Astrocyte (in vitro differentiated cells and primary cell): Measurements from ENCODE around the gene AJAP1. TPM values are rescaled to one million over a fixed set of nuclear protein-coding genes. Genes with fewer than 3 reads are reported as not detected.

Source experiments
- DNase-seq: peaks from one replicate; pipeline ENCODE4 v3.0.0-alpha.2; 2010; ENCODE audit warnings: low read depth
- FAIRE-seq: peaks from 2 replicates; lab custom pipeline; 2011; peaks lifted over from hg19 to GRCh38; lab: Jason Lieb, UNC
- H2AFZ ChIP-seq: 2 replicates; pipeline ENCODE4 v1.6.0; 2012; ENCODE audit warnings: low read depth, low read length, inconsistent platforms
- H3K27ac ChIP-seq: 2 replicates; pipeline ENCODE4 v1.5.1; 2011; ENCODE audit warnings: low read depth, low read length, inconsistent platforms
- H3K27me3 ChIP-seq: 2 replicates; pipeline ENCODE4 v1.6.0; 2011; ENCODE audit warnings: low read length, inconsistent platforms; ENCODE audit not compliant: insufficient read depth
- H3K36me3 ChIP-seq: 2 replicates; pipeline ENCODE4 v1.5.1; 2011; ENCODE audit warnings: low read length, inconsistent platforms; ENCODE audit not compliant: insufficient read depth
- H3K4me1 ChIP-seq: 2 replicates; pipeline ENCODE4 v1.5.1; 2011; ENCODE audit warnings: low read length, inconsistent platforms; ENCODE audit not compliant: insufficient read depth
- H3K4me2 ChIP-seq: 2 replicates; pipeline ENCODE4 v1.6.0; 2012; ENCODE audit warnings: low read length, inconsistent platforms
- H3K4me3 ChIP-seq: 2 replicates; pipeline ENCODE4 v1.5.1; 2011; ENCODE audit warnings: low read depth, mild to moderate bottlenecking, low read length, inconsistent platforms; ENCODE audit not compliant: insufficient read depth
- H3K79me2 ChIP-seq: 2 replicates; pipeline ENCODE4 v1.6.0; 2012; ENCODE audit warnings: mild to moderate bottlenecking, low read length, inconsistent platforms; ENCODE audit not compliant: insufficient read depth
- H3K9ac ChIP-seq: 2 replicates; pipeline ENCODE4 v1.6.0; 2012; ENCODE audit warnings: mild to moderate bottlenecking, low read length, inconsistent platforms
- H3K9me3 ChIP-seq: 2 replicates; pipeline ENCODE4 v1.5.1; 2012; ENCODE audit warnings: low read depth, mild to moderate bottlenecking, low read length, inconsistent platforms; ENCODE audit not compliant: insufficient read depth
- H4K20me1 ChIP-seq: 2 replicates; pipeline ENCODE4 v1.6.0; 2012; ENCODE audit warnings: low read length, inconsistent platforms; ENCODE audit not compliant: insufficient read depth
- H3K27ac Mint-ChIP-seq: one replicate; pipeline ENCODE4 v1.8.0; 2021; ENCODE audit warnings: mild to moderate bottlenecking, mixed read lengths; ENCODE audit not compliant: unreplicated experiment
- H3K27me3 Mint-ChIP-seq: one replicate; pipeline ENCODE4 v1.8.0; 2021; ENCODE audit warnings: low read depth, mixed read lengths; ENCODE audit not compliant: unreplicated experiment
- H3K36me3 Mint-ChIP-seq: one replicate; pipeline ENCODE4 v1.8.0; 2021; ENCODE audit warnings: low read depth, mixed read lengths; ENCODE audit not compliant: unreplicated experiment
- H3K4me1 Mint-ChIP-seq: one replicate; pipeline ENCODE4 v1.8.0; 2021; ENCODE audit warnings: low read depth, mixed read lengths; ENCODE audit not compliant: unreplicated experiment
- H3K4me3 Mint-ChIP-seq: one replicate; pipeline ENCODE4 v1.8.0; 2021; ENCODE audit warnings: mild to moderate bottlenecking, moderate library complexity, mixed read lengths; ENCODE audit not compliant: unreplicated experiment
- H3K9me3 Mint-ChIP-seq: one replicate; pipeline ENCODE4 v1.8.0; 2021; ENCODE audit warnings: mild to moderate bottlenecking, mixed read lengths; ENCODE audit not compliant: unreplicated experiment
- CTCF ChIP-seq: IDR thresholded peaks from 2 replicates; pipeline ENCODE4 v1.5.1; 2011; ENCODE audit warnings: low read depth, mild to moderate bottlenecking, inconsistent platforms, low read length, moderate library complexity; ENCODE audit not compliant: insufficient read depth
- EZH2 ChIP-seq: IDR thresholded peaks from 2 replicates; pipeline ENCODE4 v1.6.1; 2012; ENCODE audit warnings: mild to moderate bottlenecking, low read length, inconsistent platforms; ENCODE audit not compliant: insufficient read depth
- total RNA-seq: library from RNA; stranded (reverse); gene quantifications from 2 replicates; pipeline ENCODE4 v1.2.1, GENCODE V29; 2021

Gene AJAP1
- total RNA-seq, 1 donor from 2014 or later: 0.34 TPM

- FAIRE-seq (no peak), DNase-seq (no peak)
- Mint-ChIP-seq H3K4me3 (no peak overlapping the region), H3K4me1 (peaks cover 2% of the 10 kb centered on the region), H3K27ac (no peak overlapping the region), H3K9me3 (no peaks in the 10 kb centered on the region), H3K36me3 (peaks cover 2% of the 10 kb centered on the region), H3K27me3 (peaks cover 39% of the 10 kb centered on the region)
- Histone ChIP-seq H3K9me3 (peaks cover 14% of the 10 kb centered on the region), H3K36me3 (no peaks in the 10 kb centered on the region), H3K4me2 (no peak overlapping the region), H3K4me1 (no peaks in the 10 kb centered on the region), H4K20me1 (no peaks in the 10 kb centered on the region), H3K27ac (no peak overlapping the region), H3K79me2 (no peaks in the 10 kb centered on the region), H3K9ac (no peak overlapping the region), H2AFZ (no peak overlapping the region), H3K4me3 (no peak overlapping the region), H3K27me3 (no peaks in the 10 kb centered on the region)
- TF ChIP-seq EZH2 (no peak), CTCF (no peak)
Measured at GRCh38 chr1:4736254-4736653, 81.8 kb downstream of the AJAP1 start.

GRCh38 chr1:4741876-4742423 lies 87.5 kb downstream of the AJAP1 start:
- H3K4me3 ChIP-seq: no peak overlapping the region
- H3K4me3 Mint-ChIP-seq: no peak overlapping the region
- no peak overlapping the region for H3K4me2 ChIP-seq
- no peaks in the 10 kb centered on the region for H3K79me2 ChIP-seq
- no peak for TF ChIP-seq CTCF
- no peak for TF ChIP-seq EZH2
- no peak overlapping the region for H2AFZ ChIP-seq
- no peaks in the 10 kb centered on the region for H3K4me1 ChIP-seq
- FAIRE-seq: no peak
- peaks cover 2% of the 10 kb centered on the region for H3K36me3 Mint-ChIP-seq
- no peaks in the 10 kb centered on the region for H4K20me1 ChIP-seq
- no peak overlapping the region for H3K27ac ChIP-seq
- H3K9me3 ChIP-seq: peaks cover 18% of the 10 kb centered on the region
- peaks cover 2% of the 10 kb centered on the region for H3K4me1 Mint-ChIP-seq
- no peak for DNase-seq
- peaks cover 36% of the 10 kb centered on the region for H3K27me3 Mint-ChIP-seq
- no peaks in the 10 kb centered on the region for H3K9me3 Mint-ChIP-seq
- no peak overlapping the region for H3K27ac Mint-ChIP-seq
- no peaks in the 10 kb centered on the region for H3K27me3 ChIP-seq
- H3K9ac ChIP-seq: no peak overlapping the region
- no peaks in the 10 kb centered on the region for H3K36me3 ChIP-seq

- H4K20me1 ChIP-seq: no peaks in the 10 kb centered on the region
- H3K9me3 ChIP-seq: peaks cover 5% of the 10 kb centered on the region
- Mint-ChIP-seq H3K27me3 (peaks cover 32% of the 10 kb centered on the region), H3K36me3 (peaks cover 2% of the 10 kb centered on the region), H3K4me3 (no peak overlapping the region), H3K27ac (no peak overlapping the region), H3K4me1 (peaks cover 2% of the 10 kb centered on the region), H3K9me3 (no peaks in the 10 kb centered on the region)
- TF ChIP-seq EZH2 (no peak), CTCF (no peak)
- no peak overlapping the region for H3K4me3 ChIP-seq
- DNase-seq (no peak), FAIRE-seq (no peak)
- H3K4me1 ChIP-seq: no peaks in the 10 kb centered on the region
- no peak overlapping the region for H3K9ac ChIP-seq
- H3K4me2 ChIP-seq: no peak overlapping the region
- no peak overlapping the region for H3K27ac ChIP-seq
- no peaks in the 10 kb centered on the region for H3K27me3 ChIP-seq
- no peaks in the 10 kb centered on the region for H3K79me2 ChIP-seq
- no peak overlapping the region for H2AFZ ChIP-seq
- H3K36me3 ChIP-seq: no peaks in the 10 kb centered on the region
Measured at GRCh38 chr1:4743978-4744750, 89.8 kb downstream of the AJAP1 start.
